GM21381 (cell line): ENCODE measurements around the gene TNFAIP8.

Experiments used
- ATAC-seq: cut with Tn5 transposase; IDR thresholded peaks from one replicate; pipeline ENCODE4 v1.9.1; 2021; ENCODE audit warnings: mild to moderate bottlenecking, moderate library complexity; ENCODE audit not compliant: unreplicated experiment

TNFAIP8 gene

DNA sequence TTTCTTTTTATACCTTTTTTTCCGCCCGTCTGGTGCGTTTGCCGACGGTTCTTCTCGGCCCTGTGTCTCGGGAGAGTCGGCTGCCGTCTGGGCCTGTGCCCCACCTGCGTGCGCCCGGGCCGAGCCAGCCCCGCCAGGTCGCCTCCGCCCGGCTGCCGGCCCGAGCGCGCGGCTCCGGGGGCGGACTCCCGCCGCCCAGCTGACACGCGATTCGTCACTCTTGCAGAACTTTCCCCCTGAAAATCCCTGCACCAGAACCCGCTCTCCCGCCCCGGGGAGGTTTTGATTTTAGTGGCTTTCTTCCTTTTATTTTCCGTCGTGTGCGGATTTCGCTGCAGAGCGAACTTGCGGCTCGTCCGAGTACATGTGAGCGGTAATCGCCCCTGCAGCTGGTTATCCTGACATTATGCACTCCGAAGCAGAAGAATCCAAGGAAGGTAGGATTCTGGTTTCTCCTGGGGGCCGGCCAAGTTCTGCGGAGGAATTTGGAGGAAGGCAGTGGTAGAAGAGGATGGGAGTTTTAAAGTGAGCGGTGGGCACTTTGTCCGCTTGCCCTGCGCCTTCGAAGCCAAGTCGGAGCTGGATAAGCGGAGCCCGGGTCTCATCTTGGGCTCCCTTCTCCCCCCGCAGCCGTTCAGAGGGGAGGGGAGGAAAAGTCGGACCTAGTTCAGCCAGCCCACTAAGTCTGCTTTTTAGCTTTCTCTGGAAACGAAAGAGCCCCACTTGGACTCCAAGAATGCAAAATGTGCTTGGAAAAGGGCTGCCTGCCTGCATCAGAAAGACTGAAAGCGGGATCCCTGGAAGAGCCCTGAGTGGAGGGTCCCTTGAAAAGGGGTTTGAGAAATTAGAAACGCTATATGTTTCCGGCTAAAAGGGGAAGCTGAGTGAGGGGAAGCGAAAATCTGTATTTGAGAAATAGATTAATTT, at the start of gene TNFAIP8:
Gene TNFAIP8 (plus strand): TSS at position 335 of the 927 bp plus-strand sequence. CDS start 72 bp downstream, at position 407.
- ATAC-seq, result peak; percentile 36

DNA sequence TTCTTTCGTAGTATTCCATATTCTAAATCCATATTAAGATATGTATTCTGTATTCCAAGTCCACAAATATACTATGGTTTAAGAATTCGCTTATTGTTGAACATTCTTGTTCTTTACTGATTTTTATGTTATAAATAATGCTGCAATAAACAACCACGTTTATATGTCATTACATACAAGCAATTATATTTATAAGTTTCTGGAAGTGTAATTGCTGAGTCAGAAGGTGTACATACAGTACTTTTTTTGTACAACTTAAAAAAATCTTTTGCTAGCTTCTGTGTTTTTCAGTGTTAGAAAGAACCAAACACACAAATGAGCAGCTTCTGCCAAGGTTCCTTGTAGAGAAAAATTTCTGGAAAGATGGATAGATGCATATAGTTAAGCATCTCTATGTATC, 48.6 kb upstream of the TNFAIP8 start:
- no peak for ATAC-seq

DNA sequence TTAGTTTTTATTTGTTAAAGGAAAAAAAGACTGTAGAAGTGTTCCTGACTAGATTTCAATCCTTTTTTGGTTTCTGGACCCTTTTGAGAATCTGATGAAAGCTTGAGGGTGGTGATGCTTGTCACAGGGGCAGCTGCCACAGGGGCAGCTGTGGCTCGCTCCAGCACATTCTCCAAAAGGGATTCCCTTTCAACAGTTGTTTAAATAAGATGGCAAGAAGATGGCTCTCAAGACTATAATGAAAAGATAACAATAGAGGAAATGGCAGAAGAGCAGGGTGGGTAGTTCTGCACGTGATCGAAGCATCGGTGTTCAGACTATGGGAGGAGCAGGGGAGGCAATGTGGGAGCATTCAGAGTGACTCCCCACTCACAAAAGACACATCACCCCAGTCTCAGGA, 46.5 kb upstream of the TNFAIP8 start:
- peak; percentile 14 for ATAC-seq

DNA sequence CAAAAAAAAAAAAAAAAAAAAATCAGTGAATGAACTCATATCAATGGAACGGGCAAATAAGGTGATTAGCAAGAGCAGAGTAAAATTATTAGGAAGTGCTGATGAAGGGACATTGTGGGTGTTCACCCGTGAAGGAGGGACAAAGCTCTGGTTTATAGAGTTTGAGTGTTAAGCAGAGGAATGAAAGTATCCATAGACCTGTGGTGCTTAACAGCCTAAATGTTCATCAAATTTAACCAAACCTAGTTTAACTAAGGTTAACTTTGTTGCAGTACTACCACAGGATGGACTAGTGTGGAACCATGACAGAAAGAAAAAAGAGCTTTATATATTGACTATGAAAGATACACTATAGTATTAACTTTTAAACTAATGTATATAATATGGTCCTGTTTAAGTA, 44.1 kb upstream of the TNFAIP8 start:
- no peak for ATAC-seq

DNA sequence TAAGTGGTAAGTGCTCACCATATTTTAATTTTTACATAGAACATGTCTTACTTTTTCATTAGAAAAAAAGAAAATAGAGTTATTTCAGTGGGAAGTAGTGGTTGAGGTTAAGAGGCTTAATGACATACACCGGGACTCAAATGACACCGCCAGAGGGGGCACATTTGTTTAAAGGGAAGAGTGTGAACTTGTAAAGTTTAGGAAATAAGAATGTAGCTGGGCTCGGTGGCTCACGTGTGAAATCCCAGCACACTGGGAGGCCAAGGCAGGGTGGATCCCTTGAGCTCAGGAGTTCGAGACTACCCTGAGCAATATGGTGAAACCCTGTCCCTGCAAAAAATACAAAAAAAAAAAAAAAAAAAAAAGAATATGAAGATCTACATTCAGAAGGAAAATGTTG, 43.4 kb upstream of the TNFAIP8 start:
- no peak for ATAC-seq

DNA sequence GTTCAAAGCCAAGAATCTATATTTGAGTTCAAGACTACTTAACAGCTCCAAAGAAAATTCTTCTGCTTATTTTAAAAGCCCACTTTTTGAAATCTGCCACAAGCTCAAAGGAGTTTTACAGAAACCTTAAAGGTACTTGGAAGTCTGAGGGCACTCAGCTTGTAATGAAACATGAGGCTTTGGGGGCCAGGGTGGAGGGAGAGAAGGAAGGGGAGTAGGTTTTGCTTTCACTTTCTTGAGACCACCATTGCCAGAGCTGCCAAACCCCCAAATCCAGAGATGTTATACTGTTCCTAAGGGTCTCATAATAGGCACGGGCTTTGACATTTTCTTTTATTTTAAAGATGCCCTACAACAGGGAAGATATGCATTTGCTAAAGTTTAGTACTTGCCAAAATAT, 42.6 kb upstream of the TNFAIP8 start:
- ATAC-seq, result no peak

DNA sequence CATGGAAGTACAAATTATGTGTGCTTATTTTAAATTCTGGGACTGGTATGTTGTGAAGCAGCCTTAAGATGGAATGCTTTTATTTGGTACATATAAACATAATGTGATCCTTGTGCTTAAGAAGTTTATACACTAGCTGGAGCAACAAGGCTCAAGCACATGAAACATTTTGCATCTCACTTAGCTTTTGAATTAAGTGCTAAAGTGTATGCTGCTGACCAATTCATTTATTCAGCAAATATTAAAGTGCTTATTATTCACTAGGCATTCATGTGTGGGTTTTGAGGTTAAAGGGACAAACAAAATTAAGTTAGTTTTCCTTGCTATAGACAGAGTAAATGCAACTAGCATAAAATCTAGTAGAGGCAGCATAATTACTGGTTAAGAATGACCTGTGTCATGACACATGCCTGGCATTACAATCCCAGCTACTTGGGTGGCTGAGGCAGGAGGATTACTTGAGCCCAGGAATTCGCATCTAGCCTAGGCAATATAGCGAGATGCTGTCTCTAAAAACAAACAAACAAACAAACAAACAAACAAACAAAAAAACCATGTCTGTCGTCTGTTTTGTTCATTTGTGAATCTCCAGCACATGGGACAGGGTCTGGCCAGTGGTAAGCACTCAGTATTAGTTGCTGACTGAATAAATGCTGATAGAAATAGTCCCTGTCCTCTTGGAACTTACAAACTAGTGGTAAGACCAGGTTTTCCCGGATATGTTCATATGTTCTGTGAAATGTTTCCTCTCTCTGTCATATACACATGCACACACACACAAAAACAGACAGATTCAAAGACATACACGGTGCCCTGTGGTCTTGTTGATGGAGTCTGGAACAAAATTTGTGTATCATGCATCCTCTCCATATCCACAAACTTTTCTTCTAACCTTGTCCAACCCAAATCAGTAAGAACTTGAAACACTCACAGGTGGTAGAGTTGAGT, 41.9 kb upstream of the TNFAIP8 start:
- no peak for ATAC-seq

DNA sequence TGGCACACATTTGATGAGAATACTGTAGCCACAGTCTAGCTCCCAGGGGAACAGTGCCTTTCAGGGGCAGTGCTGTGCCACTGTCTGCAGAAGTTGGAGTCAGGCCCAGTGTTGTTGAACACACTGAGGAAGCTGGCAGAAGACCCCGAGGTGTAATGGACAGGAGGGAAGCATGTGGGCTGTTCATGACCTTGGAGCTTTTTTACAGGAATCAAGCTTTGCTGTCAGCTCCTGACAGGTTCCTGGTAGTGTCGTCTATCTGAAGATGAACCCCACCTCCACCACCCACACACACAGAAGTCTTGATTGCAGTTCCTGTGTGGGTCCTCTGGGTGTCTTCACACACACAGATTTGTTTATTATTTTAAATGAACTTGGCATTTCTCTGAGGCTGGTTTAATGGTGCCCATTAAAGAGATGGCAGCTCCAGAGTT, 40.3 kb upstream of the TNFAIP8 start:
- ATAC-seq, result peak; percentile 77

DNA sequence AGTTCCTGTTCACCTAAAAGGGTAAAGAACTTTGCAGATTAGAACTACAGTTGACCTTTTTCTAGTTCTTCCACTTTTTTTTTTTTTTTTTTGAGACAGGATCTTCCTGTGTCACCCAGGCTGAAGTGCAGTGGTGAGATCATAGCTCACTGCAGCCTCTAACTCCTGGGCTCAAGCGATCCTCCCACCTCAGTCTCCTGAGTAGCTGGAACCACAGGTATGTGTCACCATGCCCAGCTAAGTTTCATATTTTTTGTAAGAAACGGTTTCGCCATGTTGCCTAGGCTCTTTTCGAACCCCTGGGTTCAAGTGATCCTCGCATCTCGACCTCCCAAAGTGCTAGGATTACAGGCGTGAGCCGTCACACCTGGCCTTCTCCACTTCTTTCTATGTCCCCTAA, 39.7 kb upstream of the TNFAIP8 start:
- ATAC-seq, result no peak

DNA sequence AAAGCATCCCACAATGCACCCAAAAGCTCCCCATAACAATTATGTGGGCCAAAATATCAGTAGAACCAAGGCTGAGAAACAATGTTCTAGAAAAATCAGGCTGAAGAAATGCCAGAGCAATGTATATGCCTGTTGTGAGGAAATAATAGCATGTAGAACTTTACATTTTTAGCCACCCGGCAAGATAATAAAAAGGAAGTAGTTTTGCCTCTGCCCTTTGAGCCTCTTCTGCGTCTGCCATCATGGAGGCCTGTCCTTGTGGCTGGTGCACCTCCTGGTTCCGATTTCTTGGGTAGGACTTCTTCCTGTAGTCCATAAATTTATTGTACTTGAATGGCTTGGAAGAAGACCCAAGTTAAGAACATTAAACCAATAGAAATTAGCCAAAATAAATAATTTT, 38.9 kb upstream of the TNFAIP8 start:
- ATAC-seq, result no peak

DNA sequence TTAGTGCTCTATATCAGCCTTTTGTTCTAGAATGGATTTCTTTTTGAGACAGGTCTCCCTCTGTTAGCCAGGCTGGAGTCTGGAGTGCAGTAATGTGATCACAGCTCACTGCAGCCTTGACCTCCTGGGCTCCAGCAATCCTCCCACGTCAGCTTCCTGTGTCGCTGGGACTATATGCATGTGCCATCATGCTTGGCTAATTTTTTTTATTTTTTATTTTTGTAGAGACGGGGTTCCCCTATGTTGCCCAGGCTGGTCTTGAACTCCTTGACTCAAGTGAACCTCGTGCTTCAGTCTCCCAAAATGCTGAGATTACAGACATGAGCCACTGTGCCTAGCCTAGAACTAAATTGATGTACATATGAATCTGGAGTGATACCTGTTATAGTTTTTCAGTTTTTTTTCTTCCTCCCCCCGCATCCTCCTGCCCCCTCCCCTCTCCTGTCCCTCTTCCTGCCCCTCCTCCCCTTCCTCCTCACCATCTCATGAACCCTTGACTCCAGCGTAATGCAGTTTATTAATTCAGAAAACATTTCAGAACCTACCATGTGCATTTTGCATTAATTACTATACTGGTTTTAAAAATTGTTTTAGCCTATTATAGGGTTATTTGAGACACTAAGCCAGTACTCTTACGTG, 37.4 kb upstream of the TNFAIP8 start:
- no peak for ATAC-seq

DNA sequence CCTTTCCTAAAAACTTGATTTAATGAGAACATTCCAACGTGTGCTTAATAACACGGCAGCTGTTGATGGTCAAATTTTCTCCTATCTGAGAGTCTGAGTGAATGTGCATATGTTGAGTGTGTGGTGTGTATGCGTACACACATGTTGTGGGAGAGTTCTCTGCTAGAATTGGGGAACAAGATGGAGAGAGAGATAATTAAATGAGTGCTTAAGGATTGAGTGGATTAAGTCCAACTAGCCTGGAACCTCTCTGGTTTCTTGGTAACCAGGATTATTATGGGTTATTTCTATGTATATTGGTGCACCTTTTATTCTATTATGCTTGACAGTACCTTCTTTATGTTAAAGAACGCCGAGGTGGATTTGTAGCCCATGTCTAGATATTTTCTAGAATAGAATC, 36.4 kb upstream of the TNFAIP8 start:
- ATAC-seq, result no peak

DNA sequence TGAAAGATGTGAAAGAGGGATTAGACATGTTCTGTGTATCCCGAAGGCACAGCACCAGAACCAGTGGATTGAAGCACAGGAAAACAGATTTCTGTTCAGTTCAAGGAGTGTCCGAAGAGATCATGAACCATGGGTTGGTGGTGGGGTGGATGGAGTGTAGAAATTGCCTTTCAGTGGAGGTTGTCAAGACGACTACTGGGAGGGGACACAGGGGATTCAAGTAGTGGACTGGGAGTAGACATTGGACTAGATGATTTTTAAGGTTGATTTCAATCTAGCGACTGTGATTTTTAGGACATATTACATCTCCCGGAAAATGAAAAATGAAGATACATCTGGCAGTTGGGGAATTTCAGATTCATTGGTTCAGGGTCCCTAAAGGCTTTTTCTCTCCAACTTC, 35.9 kb upstream of the TNFAIP8 start:
- ATAC-seq, result no peak

DNA sequence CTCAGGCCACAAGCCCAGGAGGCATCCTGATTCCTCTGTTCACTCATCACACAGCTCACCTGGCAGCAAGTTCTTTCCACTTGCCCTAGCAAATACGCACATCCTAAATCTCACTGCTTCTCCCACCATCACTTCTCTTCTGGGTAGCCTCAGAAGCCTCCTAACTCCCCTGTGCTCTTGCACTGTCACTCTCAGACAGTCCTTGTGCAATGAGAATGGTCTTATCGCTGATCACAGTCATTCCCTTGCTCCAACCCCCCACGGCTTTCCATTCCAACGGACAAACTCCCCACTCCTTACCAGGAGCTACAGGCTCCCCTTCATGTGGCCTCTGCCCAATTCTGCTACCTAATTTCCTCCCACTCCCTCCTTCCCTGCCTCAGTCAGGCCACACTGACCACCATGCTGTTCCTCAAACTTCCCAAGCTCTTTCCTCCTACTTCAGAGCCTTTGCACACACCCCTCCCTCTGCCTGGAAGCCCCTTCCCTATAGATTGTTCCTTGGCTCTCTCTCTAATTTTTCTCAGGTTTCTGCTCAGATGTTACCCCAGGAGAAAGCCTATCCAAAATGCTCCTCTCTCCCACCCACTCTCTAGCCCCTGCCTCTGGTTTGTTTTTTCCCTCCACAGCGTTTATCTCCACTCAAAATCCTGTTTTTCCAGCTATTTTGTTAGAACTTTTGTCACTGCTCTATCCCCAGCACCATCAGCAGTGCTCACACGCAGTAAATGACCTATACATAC, 34.1 kb upstream of the TNFAIP8 start:
- no peak for ATAC-seq

DNA sequence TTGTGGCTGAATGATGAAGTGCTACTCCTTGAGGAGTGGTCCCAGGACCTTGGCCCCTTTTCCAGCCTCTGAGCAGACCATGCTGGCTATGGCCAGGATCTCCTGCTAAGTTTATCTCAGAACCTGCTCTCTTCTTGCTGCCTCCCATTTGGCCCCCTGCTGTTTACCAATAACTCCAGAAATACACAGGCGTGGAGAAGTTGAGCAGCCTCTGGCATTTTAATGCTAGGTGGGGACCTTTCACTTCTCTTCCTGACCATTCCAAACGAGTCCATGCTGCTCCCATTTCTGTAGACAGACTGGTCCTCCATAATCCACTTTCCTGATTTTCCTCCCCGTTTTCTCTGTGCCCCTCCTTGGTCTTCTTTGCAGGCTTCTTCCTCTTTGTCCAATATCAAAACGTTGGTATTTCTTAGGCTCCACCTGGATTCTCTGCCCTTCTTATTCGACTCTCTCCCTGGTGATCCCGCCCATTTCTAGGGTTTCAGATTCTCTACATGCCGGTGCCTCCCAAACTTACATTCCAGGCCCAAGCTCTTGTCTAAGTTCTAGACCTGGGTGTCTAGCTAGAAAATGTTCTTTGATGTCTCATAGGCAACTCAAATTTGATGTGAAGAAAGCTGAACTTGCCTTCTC, 33.4 kb upstream of the TNFAIP8 start:
- no peak for ATAC-seq

DNA sequence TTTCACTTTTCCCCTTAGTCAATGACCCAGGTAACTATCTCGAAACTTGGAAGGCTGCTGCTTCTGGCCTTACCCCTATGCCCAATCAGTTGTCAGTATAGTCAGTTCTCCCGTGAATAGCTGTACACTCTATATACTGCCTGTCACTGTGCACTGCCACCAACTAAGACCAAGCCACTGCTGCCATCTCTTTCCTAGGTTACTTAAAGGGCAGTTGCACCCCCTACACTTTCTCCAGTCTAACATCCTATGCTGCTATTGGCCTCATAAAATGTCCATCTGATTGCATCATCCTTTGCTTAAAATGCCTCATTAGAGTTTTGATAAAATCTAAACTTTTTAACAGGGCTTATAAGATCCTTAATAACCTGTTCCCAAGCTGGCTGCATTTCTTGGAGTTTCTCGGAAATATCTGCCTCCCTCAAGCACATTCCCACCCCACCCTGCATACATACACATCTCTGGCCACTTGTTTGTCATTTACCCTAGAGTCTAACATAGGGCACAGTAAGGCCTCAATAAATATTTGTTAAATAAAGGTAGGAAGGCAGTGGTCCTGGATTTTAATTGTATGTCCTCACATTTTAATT, 32.8 kb upstream of the TNFAIP8 start:
- ATAC-seq, result peak; percentile 56

DNA sequence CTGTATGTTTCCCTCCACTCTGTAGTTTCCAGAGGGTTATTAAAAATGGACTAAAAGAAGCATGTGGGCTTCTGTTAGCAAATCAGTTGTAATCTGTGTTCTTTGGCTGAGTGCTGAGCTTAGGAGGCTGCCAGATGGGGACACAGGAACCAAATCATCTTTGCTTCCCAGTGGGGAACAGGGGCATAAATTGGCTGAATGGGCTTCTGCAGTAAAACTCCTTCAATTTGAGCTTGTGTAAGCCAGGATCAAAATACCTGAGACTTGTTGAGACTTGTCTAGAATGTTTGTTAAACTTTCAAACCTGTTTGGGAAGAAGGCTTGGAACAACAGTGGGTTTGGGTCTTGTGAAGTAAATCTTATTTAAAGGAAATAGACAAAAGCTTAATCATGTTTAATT, 32.2 kb upstream of the TNFAIP8 start:
- no peak for ATAC-seq

DNA sequence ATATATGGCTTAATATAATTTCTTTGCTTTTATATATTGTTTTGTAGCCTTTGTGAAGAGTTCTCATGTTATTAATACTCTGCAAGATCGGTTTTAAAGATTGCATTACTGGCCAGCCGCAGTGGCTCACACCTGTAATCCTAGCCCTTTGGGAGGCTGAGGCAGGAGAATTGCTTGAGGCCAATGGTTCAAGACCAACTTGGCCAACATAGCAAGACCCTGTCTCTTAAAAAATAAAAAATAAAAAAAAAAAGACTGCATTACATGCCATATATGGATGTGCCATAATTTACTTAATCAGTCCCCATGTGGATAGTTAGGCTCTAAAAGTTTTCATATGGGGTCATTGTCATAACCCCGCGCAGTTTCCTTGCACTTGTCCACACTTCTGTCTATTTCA, 31.0 kb upstream of the TNFAIP8 start:
- no peak for ATAC-seq

DNA sequence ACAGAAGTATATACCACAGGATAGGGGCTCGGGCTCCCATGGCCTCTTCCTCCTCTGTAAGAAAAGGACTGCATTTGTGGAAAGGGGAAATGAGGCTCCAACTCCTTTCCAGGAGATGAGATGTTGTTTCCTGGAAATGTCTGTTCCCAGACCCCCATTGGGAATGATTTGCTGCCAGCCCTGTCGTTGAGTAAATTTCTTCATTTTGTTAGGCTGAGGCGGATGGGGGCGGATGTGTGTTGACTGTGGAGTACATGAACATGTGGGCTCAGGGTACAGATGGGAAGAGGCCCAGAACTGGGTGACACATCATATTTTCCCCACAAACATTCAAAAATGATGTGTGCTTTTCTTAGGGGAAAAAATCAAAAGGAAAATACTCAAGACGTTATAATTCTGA, 28.8 kb upstream of the TNFAIP8 start:
- ATAC-seq, result no peak
